Progenitor cell of endocrine pancreas (in vitro differentiated cells): Measurements from ENCODE around the gene LRIG1. TPM values are rescaled to one million over a fixed set of nuclear protein-coding genes. Genes with fewer than 3 reads are reported as not detected.

Experiments used
- DNase-seq: peaks from one replicate; pipeline ENCODE4 v3.0.0; 2021; ENCODE audit warnings: low spot score; ENCODE audit not compliant: unreplicated experiment
- H3K27ac Mint-ChIP-seq: 2 replicates; pipeline ENCODE4 v1.8.0; 2021; ENCODE audit warnings: mild to moderate bottlenecking, moderate library complexity, mixed read lengths
- H3K27me3 Mint-ChIP-seq: 2 replicates; pipeline ENCODE4 v1.8.0; 2021; ENCODE audit warnings: mixed read lengths
- H3K36me3 Mint-ChIP-seq: 2 replicates; pipeline ENCODE4 v1.8.0; 2022; ENCODE audit warnings: mixed read lengths; ENCODE audit not compliant: insufficient read depth
- H3K4me1 Mint-ChIP-seq: 2 replicates; pipeline ENCODE4 v1.8.0; 2021; ENCODE audit warnings: low read depth, mixed read lengths
- H3K4me3 Mint-ChIP-seq: 2 replicates; pipeline ENCODE4 v1.8.0; 2021; ENCODE audit warnings: low read depth, mild to moderate bottlenecking, moderate library complexity, mixed read lengths
- H3K9me3 Mint-ChIP-seq: 2 replicates; pipeline ENCODE4 v1.8.0; 2021; ENCODE audit warnings: low read depth, mixed read lengths
- total RNA-seq: library from RNA; stranded (reverse); gene quantifications from 2 replicates; pipeline ENCODE4 v1.2.1, GENCODE V29; 2021
- TF ChIP-seq, protein P1 (sequence below): fragments of 200-600 bp; sonication (generic); IDR thresholded peaks from one replicate; pipeline ENCODE4 v1.5.0; 2021; ENCODE audit warnings: antibody characterized with exemption, mild to moderate bottlenecking; ENCODE audit not compliant: unreplicated experiment

LRIG1 gene
- total RNA-seq, 1 donor from 2014 or later = 31.4 TPM

DNA sequence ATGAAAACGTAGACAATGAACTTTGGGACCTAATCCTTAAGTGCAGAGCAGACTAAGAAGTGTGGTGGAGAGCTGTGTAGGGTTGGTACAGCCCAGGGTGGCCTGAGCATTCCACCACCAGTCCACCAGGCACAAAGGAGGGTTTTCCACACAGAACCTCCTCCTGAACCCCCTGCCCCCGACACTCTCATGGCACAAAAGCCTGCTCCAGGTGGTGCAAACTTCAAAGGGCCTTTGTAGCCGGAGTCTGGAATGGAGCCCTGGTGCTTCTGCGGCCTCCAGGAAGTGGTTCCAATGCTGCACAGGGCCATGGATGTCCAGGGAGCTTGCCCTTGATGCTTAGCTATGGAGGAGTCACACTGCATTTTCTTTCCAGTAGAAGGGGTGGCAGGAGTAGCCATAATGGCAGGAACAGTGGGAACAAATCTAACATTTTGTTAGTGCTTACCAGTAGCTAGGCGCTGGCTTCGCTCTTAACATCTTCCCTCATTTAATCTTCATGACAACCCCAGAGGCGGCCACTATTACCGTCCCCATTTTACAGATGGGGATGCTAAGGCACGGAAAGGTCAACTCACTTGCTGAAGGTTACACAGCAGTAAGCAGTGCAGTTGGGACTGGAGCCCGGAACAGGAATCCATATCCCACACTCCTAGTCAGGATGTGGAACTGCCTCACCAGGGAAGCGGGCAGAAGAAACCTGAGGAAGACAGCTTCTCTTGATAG, 68.6 kb downstream of the LRIG1 start:
- TF ChIP-seq, protein P1, sequence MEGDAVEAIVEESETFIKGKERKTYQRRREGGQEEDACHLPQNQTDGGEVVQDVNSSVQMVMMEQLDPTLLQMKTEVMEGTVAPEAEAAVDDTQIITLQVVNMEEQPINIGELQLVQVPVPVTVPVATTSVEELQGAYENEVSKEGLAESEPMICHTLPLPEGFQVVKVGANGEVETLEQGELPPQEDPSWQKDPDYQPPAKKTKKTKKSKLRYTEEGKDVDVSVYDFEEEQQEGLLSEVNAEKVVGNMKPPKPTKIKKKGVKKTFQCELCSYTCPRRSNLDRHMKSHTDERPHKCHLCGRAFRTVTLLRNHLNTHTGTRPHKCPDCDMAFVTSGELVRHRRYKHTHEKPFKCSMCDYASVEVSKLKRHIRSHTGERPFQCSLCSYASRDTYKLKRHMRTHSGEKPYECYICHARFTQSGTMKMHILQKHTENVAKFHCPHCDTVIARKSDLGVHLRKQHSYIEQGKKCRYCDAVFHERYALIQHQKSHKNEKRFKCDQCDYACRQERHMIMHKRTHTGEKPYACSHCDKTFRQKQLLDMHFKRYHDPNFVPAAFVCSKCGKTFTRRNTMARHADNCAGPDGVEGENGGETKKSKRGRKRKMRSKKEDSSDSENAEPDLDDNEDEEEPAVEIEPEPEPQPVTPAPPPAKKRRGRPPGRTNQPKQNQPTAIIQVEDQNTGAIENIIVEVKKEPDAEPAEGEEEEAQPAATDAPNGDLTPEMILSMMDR = no peak
- no peak overlapping the region for H3K4me3 Mint-ChIP-seq
- H3K9me3 Mint-ChIP-seq = peaks cover 3% of the 10 kb centered on the region
- H3K27me3 Mint-ChIP-seq = peaks cover 7% of the 10 kb centered on the region
- no peak for DNase-seq
- H3K27ac Mint-ChIP-seq = no peak overlapping the region
- peaks cover 6% of the 10 kb centered on the region for H3K36me3 Mint-ChIP-seq
- H3K4me1 Mint-ChIP-seq = peaks cover 10% of the 10 kb centered on the region

DNA sequence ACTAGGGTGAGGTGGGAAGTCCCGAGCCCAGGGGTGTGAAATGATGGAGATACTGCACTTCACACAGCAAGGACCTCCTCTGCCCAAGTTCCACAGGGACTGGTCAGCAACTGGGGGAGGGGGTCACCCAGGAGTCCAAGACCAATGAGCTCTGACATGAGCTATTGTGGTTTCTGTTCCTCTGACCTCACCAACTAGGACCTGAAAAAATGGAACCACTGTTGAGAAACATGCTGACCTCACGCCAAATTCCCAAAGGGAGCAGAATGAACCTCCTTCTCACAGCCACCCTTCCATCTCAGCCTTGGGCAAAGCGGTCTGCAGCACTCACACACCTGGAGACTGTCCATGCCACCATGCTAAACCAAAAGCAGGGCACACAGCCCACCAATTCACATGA, 69.3 kb downstream of the LRIG1 start:
- Mint-ChIP-seq H3K27ac (no peak overlapping the region), H3K9me3 (peaks cover 3% of the 10 kb centered on the region), H3K4me3 (no peak overlapping the region), H3K36me3 (peaks cover 6% of the 10 kb centered on the region), H3K27me3 (peaks cover 2% of the 10 kb centered on the region), H3K4me1 (peaks cover 10% of the 10 kb centered on the region)
- TF ChIP-seq, protein P1 = no peak
- no peak for DNase-seq

DNA sequence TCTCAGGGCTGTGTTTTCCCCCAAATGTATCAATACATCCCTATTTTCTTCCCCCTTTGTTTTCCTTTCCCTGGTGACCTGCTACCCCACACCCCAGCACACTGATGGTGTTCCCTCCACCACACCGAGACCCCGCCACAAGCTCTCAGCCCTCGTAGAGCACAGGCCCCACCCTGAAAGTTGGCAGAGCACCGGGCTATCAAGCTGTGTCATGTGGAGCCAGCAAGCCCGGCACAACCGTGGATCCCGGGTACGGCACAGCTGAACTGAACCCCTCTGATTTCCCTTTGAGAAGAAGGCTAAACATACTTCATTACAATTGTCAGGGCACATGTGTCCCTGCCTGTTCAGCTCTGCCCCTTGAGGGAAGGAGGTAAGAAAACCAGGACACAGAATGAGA, 69.9 kb downstream of the LRIG1 start:
- Mint-ChIP-seq H3K9me3 (peaks cover 3% of the 10 kb centered on the region), H3K27ac (no peak overlapping the region), H3K4me3 (no peak overlapping the region), H3K27me3 (no peaks in the 10 kb centered on the region), H3K36me3 (peaks cover 6% of the 10 kb centered on the region), H3K4me1 (peaks cover 10% of the 10 kb centered on the region)
- TF ChIP-seq, protein P1 = no peak
- DNase-seq = no peak

DNA sequence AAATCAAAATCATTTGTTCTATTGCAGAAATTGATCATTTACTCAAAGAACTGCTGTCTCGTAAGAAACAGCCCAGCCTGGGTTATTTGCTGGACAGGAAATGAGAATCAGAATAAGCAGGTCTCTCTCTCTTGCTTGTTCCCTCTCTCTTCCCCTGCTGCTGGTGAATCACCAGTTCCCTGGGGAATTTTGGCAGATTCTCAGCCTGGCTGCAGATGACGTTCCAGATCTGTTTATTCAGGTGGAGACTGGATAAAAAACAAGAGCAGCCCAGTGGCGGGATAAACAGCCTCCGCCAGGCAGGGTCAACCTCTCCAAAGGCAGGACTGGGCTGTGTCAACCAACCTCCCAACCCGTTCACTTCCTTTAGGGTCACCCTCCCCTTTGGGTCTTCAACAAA, 72.1 kb downstream of the LRIG1 start:
- Mint-ChIP-seq H3K9me3 (peaks cover 3% of the 10 kb centered on the region), H3K4me1 (peaks cover 10% of the 10 kb centered on the region), H3K4me3 (no peak overlapping the region), H3K36me3 (peaks cover 7% of the 10 kb centered on the region), H3K27ac (peak overlapping the region; percentile 56), H3K27me3 (no peaks in the 10 kb centered on the region)
- DNase-seq = no peak
- TF ChIP-seq, protein P1 = no peak

DNA sequence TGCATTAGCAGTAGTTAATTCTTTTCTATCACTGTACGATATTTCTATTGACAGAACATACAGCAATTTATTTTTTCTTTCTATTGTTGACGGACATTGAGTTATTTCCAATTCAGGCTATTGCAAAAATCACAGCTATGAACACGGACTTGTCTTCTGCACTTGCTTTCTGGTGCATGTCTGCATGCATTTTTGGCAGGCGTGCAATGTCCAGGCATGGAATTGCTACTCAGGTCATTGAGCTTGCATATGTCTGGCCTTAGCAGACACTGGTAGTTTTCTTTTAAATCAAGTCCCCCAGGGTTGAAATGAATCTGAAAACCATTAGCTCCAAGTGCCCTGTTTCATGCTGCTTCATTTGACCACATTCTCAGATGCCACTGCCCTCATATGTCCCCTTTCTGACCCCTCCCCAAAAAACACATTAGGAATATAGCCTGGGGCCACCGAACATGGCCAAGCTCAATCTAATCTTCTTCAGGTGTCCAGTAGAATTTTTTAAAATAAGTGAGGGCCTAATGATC, 72.8 kb downstream of the LRIG1 start:
- H3K9me3 Mint-ChIP-seq = peaks cover 3% of the 10 kb centered on the region

More for the DNA sequence above, 72.8 kb downstream of the LRIG1 start:
- Mint-ChIP-seq H3K4me1 (peaks cover 10% of the 10 kb centered on the region), H3K27ac (no peak overlapping the region), H3K4me3 (no peak overlapping the region), H3K36me3 (peaks cover 11% of the 10 kb centered on the region), H3K27me3 (no peaks in the 10 kb centered on the region)
- no peak for DNase-seq
- TF ChIP-seq, protein P1 = no peak
